K562 (cell line): Measurements from ENCODE around the gene CASKIN1. TPM values are rescaled to one million over a fixed set of nuclear protein-coding genes. Genes with fewer than 3 reads are reported as not detected.

ENCODE experiments used
- ATAC-seq: fragments of 200-7000 bp; cut with Tn5 transposase; 3 replicates; pipeline ENCODE4 v1.9.1; 2020; ENCODE audit warnings: moderate library complexity
- BruUV-seq: library from RNA; stranded (reverse); fragments of 400-500 nt; replicated peaks from 2 replicates; lab custom pipeline; 2021; lab: Mats Ljungman, UMichigan
- CTCF ChIA-PET: fragments of 300-600 bp; formaldehyde crosslinking; extraction: SDS; loops from one replicate; lab custom pipeline; 2021; ENCODE audit warnings: low intra/inter-chr PET ratio; lab: Yijun Ruan, JAX
- POLR2A ChIA-PET: fragments of 300-600, 350-650 bp; sonication (Branson Sonifier 250); formaldehyde crosslinking; extraction: SDS; loops from one replicate; lab custom pipeline; 2021; ENCODE audit warnings: antibody characterized with exemption, inconsistent platforms; lab: Yijun Ruan, JAX
- DNase-seq, 4 experiments: peaks; one replicate each; pipeline versions ENCODE4 v3.0.0 to v3.0.0-alpha.2; 2011 to 2018; ENCODE audit warnings: low spot score in 3 of 4, mixed read lengths in 3 of 4; ENCODE audit errors: extremely low read depth in 1 of 4
- FAIRE-seq: peaks from 2 replicates; lab custom pipeline; 2011; peaks lifted over from hg19 to GRCh38; lab: Jason Lieb, UNC
- H2AFZ ChIP-seq: 2 replicates; pipeline ENCODE4 v1.6.0; 2011; ENCODE audit warnings: low read depth, low read length, control low read depth, inconsistent platforms
- H3K27ac ChIP-seq: fragments of 200-600 bp; 3 replicates; pipeline ENCODE4 v1.8.0; 2011; ENCODE audit warnings: low read depth, mild to moderate bottlenecking, control low read depth, inconsistent platforms, low read length, moderate library complexity, mixed read lengths; ENCODE audit errors: extremely low read depth
- H3K27me3 ChIP-seq, 2 experiments: fragments of 300-600 bp in 1 of 2; 2 replicates in 1 of 2; 3 replicates in 1 of 2; pipeline versions ENCODE4 v1.6.0 to v1.8.0; 2011; ENCODE audit warnings: inconsistent platforms in 2 of 2, low read length in 2 of 2, mild to moderate bottlenecking in 1 of 2, mixed read lengths in 1 of 2, moderate library complexity in 1 of 2; ENCODE audit not compliant: control insufficient read depth in 2 of 2, insufficient read depth in 2 of 2
- H3K36me3 ChIP-seq: fragments of 300-600 bp; 3 replicates; pipeline ENCODE4 v1.8.0; 2011; ENCODE audit warnings: mild to moderate bottlenecking, low read length, inconsistent platforms; ENCODE audit not compliant: control insufficient read depth, insufficient read depth
- H3K4me1 ChIP-seq, 2 experiments: fragments of 200-600 bp in 1 of 2; replicated peaks in 1 of 2; 2 replicates in 1 of 2; 3 replicates in 1 of 2; pipeline versions ENCODE4 v1.5.1 to v1.8.0; 2011; ENCODE audit warnings: inconsistent platforms in 2 of 2, low read length in 2 of 2, mild to moderate bottlenecking in 1 of 2, mixed read lengths in 1 of 2, moderate library complexity in 1 of 2; ENCODE audit not compliant: control insufficient read depth in 2 of 2, insufficient read depth in 2 of 2
- H3K4me2 ChIP-seq: 2 replicates; pipeline ENCODE4 v1.6.1; 2011; ENCODE audit warnings: low read length, control low read depth, inconsistent platforms, mixed read lengths; ENCODE audit not compliant: insufficient read depth
- H3K4me3 ChIP-seq: fragments of 200-600 bp; sonication (generic), shearing (Covaris generic); 2 replicates; pipeline ENCODE4 v1.5.1; 2016; ENCODE audit warnings: control low read depth, inconsistent platforms
- H3K79me2 ChIP-seq: fragments of 200-600 bp; 3 replicates; pipeline ENCODE4 v1.8.0; 2011; ENCODE audit warnings: low read length, inconsistent platforms; ENCODE audit not compliant: control insufficient read depth, insufficient read depth
- H3K9ac ChIP-seq, 2 experiments: 2 replicates each; pipeline versions ENCODE4 v1.6.0 to v1.6.1; 2011; ENCODE audit warnings: low read depth in 2 of 2, low read length in 2 of 2, control low read depth in 1 of 2, inconsistent platforms in 1 of 2, mild to moderate bottlenecking in 1 of 2, mixed read lengths in 1 of 2; ENCODE audit not compliant: insufficient read depth in 1 of 2
- H3K9me1 ChIP-seq: one replicate; pipeline ENCODE4 v1.6.0; 2011; ENCODE audit warnings: inconsistent platforms, mild to moderate bottlenecking, low read length, moderate library complexity; ENCODE audit not compliant: control insufficient read depth, insufficient read depth
- H3K9me3 ChIP-seq: replicated peaks from 2 replicates; pipeline ENCODE4 v1.5.1; 2011; ENCODE audit warnings: low read depth, low read length, inconsistent platforms; ENCODE audit not compliant: control insufficient read depth, insufficient read depth
- H4K20me1 ChIP-seq: replicated peaks from 2 replicates; pipeline ENCODE4 v1.6.1; 2011; ENCODE audit warnings: low read length, inconsistent platforms, mixed read lengths; ENCODE audit not compliant: control insufficient read depth, insufficient read depth
- BCOR ChIP-seq: fragments of 450-650 bp; IDR thresholded peaks from 2 replicates; pipeline ENCODE4 v1.6.1; 2016
- SIN3B ChIP-seq: fragments of 450-650 bp; IDR thresholded peaks from 2 replicates; pipeline ENCODE4 v1.6.1; 2017; ENCODE audit warnings: low read depth, mild to moderate bottlenecking, moderate library complexity
- TCF3 ChIP-seq: sonication (generic); formaldehyde crosslinking; IDR thresholded peaks from 2 replicates; pipeline ENCODE4 v1.4.0; 2020; ENCODE audit warnings: mild to moderate bottlenecking, missing genetic modification reagents
- XRCC5 ChIP-seq: fragments of 200-400 bp; formaldehyde crosslinking; IDR thresholded peaks from 2 replicates; pipeline ENCODE4 v1.6.1; 2017; ENCODE audit warnings: low read depth, mild to moderate bottlenecking, low read length
- ZBTB1 ChIP-seq: sonication (generic); formaldehyde crosslinking; IDR thresholded peaks from 2 replicates; pipeline ENCODE4 v1.8.1; 2023; ENCODE audit warnings: missing genetic modification reagents, low read depth, mild to moderate bottlenecking, borderline replicate concordance
- ZNF586 ChIP-seq: fragments of 450-650 bp; formaldehyde crosslinking; conservative IDR thresholded peaks from 2 replicates; pipeline ENCODE4 v1.4.0; 2020; ENCODE audit warnings: mild to moderate bottlenecking, moderate library complexity
- WGBS: fragments of 100-300 bp; shearing (Covaris generic); methylation state at CpG from one replicate; pipeline ENCODE4 v1.1.6; 2016; ENCODE audit warnings: low coverage, mixed read lengths; ENCODE audit not compliant: insufficient coverage; ENCODE audit errors: missing lambda C conversion rate; 5-methylcytosine and 5-hydroxymethylcytosine counted together
- in situ Hi-C: fragments of 300-500 bp; cut with MboI; formaldehyde crosslinking; loops from 4 replicates; pipeline ENCODE4 v1.15.0; 2018; ENCODE audit warnings: inconsistent platforms, mixed read lengths
- intact Hi-C: fragments of 100-400 bp; cut with micrococcal nuclease; formaldehyde crosslinking; loops from 2 replicates; pipeline ENCODE4 v1.14.2; 2022
- polyA plus RNA-seq, 8 experiments: library from polyadenylated mRNA; depleted of rRNA in 4 of 8; stranded (reverse) in 5 of 8; unstranded in 3 of 8; fragments of >200 nt; fragmentation: Nextera tagmentation in 2 of 8; fragmentation: Illumina TruSeq in 1 of 8; extraction: Ambion mirVana in 2 of 8; extraction: Trizol in 1 of 8; gene quantifications; 2 replicates each; pipeline versions ENCODE4 v1.2.1 to v1.2.3, GENCODE V29; 2011 to 2014; ENCODE audit warnings: inconsistent platforms in 1 of 8, missing spikeins in 1 of 8
- total RNA-seq, 7 experiments: library from RNA; depleted of rRNA in 6 of 7; stranded (reverse); fragments of >200 nt in 6 of 7; fragmentation: Illumina TruSeq in 2 of 7; extraction: Trizol in 2 of 7; gene quantifications; 2 replicates each; pipeline versions ENCODE4 v1.2.1 to v1.2.3, GENCODE V29; 2011 to 2021; ENCODE audit warnings: low replicate concordance in 1 of 7
- TF ChIP-seq, protein P1 (sequence below): IDR thresholded peaks from 2 replicates; pipeline ENCODE4 v1.6.1; 2011; ENCODE audit warnings: borderline replicate concordance, low read depth, mild to moderate bottlenecking, moderate library complexity, low read length; ENCODE audit not compliant: insufficient read depth, poor library complexity, severe bottlenecking
- TF ChIP-seq, protein P2 (sequence below), 2 experiments: IDR thresholded peaks; 2 replicates each; pipeline ENCODE4 v1.6.1; 2011; ENCODE audit warnings: borderline replicate concordance in 1 of 2, control low read depth in 1 of 2, low read depth in 1 of 2, low read length in 1 of 2, mild to moderate bottlenecking in 1 of 2, mixed read lengths in 1 of 2, moderate library complexity in 1 of 2; ENCODE audit not compliant: insufficient read depth in 1 of 2, insufficient read length in 1 of 2, poor library complexity in 1 of 2, severe bottlenecking in 1 of 2; ENCODE audit errors: extremely low read depth in 1 of 2

CASKIN1 gene
- total and polyA plus RNA-seq, 9 of the 15 experiments (the other 6 are each of a cell fraction or from before 2014, with no cell fraction given) = 0.15 to 4.5 (median 1.5) TPM; not detected in 2

DNA sequence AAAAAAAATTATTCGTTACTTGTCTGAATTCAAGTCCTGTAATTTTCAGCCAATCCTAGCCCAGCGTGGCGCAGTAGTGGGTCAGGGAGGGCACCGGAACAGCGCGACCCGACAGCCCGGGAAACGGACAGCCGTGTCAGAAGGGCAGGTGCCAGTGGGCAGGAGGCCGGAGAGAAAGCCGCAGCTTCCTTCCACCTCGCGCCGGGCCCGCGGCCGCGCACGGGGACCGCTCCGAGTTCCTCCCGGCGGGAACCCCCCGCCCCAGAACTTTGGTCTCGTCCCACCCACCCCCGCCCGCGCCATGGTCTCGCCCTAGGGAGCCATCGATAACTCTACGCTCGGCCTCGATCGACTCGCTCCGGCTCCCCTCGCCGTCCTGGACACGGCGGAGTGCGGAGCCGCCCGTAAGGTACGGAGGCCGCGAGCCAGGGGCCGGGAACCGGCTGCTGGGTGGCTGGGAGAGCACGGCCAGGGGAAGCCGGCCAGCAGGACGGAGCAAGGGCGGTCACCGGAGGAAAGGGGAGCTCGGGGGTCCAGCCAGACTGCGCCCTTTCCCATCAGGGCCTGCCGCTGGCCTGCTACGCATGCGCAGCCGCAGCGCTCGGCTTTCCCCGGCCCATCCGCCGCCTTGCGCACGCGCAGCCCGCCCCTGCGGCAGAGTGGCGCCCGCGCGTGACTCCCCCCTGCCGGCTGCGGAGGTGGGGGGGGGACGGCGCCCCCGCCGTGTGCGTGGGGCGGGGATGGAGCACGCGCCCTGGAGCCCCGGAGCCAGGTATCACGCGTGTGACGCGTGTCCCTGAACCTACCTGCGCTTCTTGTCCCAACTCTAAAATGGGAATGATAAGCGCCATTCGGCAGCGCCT is 8.9 kb upstream of the CASKIN1 start, which contains the start of gene MLST8:
Gene MLST8, plus strand, starts transcription at position 351 of the 863 bp plus-strand sequence. CDS start 632 bp downstream, outside the sequence.
- Histone ChIP-seq H3K27ac (peak within 1 kb of the TSS; percentile 93), H3K9ac (peak within 1 kb of the TSS; percentile 92 to 96), H3K27me3 (no peaks in the 10 kb centered on the region), H2AFZ (peak within 1 kb of the TSS; percentile 100), H3K9me1 (no peaks in the 10 kb centered on the region), H3K4me3 (peak within 1 kb of the TSS; percentile 84), H3K9me3 (no peaks in the 10 kb centered on the region), H3K36me3 (peaks cover 38% of the 10 kb centered on the region; the same call in 1 of the 3 replicates), H3K4me2 (peak within 1 kb of the TSS; percentile 92), H3K4me1 (peaks cover 13 to 61% of the 10 kb centered on the region in 2 experiments; a peak in 4 of 5 replicates), H3K79me2 (peaks cover 37% of the 10 kb centered on the region), H4K20me1 (peaks cover 1% of the 10 kb centered on the region; the same call in 1 of the 2 replicates)
- in situ Hi-C loops (no loop called here), intact Hi-C loops (no loop called here)
- BruUV-seq = no TSS peak
- 0% methylated on average over 56 of the region's 93 CpGs for WGBS
- peak; percentile 70 for FAIRE-seq
- CTCF ChIA-PET = no interaction called here
- ATAC-seq = peak; percentile 79
- POLR2A ChIA-PET = interaction anchor here (0.5 to 1.4 kb wide), 7 partner anchors 9 to 50 kb away, joined by 3 to 15 read pairs (median 5); partner anchors contain the start of genes ECI1, PGP and TRAF7
- peak; percentile 92 to 98 (median 96) for DNase-seq
- 0 out of 2 replicates have a peak, but pooled peaks have one; percentile 50 for TF ChIP-seq XRCC5
- 0 out of 2 replicates have a peak, but pooled peaks have one; percentile 20 for TF ChIP-seq BCOR
- TF ChIP-seq ZBTB1 (CRISPR knock-in tag) = peak; percentile 70; the same call in 1 of the 2 replicates
- TF ChIP-seq ZNF586 (CRISPR knock-in tag) = no peak
- TF ChIP-seq, protein P1, sequence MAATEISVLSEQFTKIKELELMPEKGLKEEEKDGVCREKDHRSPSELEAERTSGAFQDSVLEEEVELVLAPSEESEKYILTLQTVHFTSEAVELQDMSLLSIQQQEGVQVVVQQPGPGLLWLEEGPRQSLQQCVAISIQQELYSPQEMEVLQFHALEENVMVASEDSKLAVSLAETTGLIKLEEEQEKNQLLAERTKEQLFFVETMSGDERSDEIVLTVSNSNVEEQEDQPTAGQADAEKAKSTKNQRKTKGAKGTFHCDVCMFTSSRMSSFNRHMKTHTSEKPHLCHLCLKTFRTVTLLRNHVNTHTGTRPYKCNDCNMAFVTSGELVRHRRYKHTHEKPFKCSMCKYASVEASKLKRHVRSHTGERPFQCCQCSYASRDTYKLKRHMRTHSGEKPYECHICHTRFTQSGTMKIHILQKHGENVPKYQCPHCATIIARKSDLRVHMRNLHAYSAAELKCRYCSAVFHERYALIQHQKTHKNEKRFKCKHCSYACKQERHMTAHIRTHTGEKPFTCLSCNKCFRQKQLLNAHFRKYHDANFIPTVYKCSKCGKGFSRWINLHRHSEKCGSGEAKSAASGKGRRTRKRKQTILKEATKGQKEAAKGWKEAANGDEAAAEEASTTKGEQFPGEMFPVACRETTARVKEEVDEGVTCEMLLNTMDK = no peak
- TF ChIP-seq TCF3 (CRISPR knock-in tag) = no peak
- peak; percentile 89 for TF ChIP-seq SIN3B
- TF ChIP-seq, protein P2, sequence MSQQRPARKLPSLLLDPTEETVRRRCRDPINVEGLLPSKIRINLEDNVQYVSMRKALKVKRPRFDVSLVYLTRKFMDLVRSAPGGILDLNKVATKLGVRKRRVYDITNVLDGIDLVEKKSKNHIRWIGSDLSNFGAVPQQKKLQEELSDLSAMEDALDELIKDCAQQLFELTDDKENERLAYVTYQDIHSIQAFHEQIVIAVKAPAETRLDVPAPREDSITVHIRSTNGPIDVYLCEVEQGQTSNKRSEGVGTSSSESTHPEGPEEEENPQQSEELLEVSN (IDR thresholded peaks at IDR 0.05; ENCODE audit: borderline replicate concordance in 1 of 2, extremely low read depth in 1 of 2, insufficient read depth in 1 of 2, insufficient read length in 1 of 2, low read depth in 1 of 2, low read length in 1 of 2, poor library complexity in 1 of 2, severe bottlenecking in 1 of 2) = peak; percentile 27 to 75
